ENCODE measurements around the gene ZRANB1. TPM values are rescaled to one million over a fixed set of nuclear protein-coding genes. Genes with fewer than 3 reads are reported as not detected.

The ZRANB1 gene
- total RNA-seq, 2 donors from 2014 or later = 26.0 to 26.9 TPM

DNA sequence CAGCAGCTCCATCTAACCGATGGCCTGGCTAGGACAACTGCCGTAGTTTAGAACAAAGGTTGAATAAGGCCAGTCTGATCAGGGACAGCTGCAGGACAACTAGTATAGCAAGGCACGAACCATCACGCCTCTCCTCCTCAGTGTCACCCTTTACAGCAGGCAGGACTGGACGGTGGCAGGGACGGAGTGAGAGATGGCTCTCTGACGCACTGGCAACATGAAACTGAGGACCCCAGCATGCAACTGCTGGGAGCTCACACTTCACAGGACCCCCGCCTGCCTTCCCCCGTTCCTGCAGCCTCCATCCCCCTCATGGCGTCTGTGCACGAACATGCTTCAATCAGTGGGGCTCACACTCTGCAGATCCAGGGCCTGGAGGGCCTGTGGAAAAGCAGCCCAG is 53.7 kb downstream of the ZRANB1 start:
- Histone ChIP-seq H3K27ac (ENCODE audit: low read depth, low read length) (peak overlapping the region; percentile 73), H3K4me3 (ENCODE audit: low read length) (no peak overlapping the region), H3K4me1 (ENCODE audit: control insufficient read depth, insufficient read depth, low read length) (no peaks in the 10 kb centered on the region), H3K36me3 (ENCODE audit: control insufficient read depth, insufficient read depth, low read length) (peaks cover 58% of the 10 kb centered on the region), H3K9ac (ENCODE audit: extremely low read depth, low read length, poor library complexity, severe bottlenecking) (no peak overlapping the region), H3K27me3 (ENCODE audit: control insufficient read depth, insufficient read depth, low read length, poor library complexity, severe bottlenecking) (no peaks in the 10 kb centered on the region), H3K9me3 (ENCODE audit: control insufficient read depth, low read length) (no peaks in the 10 kb centered on the region)
- Mint-ChIP-seq H3K4me3 (no peak overlapping the region), H3K27me3 (ENCODE audit: insufficient read depth) (no peaks in the 10 kb centered on the region), H3K27ac (no peak overlapping the region), H3K9me3 (no peaks in the 10 kb centered on the region), H3K4me1 (no peaks in the 10 kb centered on the region), H3K36me3 (ENCODE audit: low read depth) (peaks cover 81% of the 10 kb centered on the region)
- WGBS, 2 experiments (ENCODE audit: insufficient coverage in 1 of 2, insufficient read length in 1 of 2) = 90 to 95% methylated on average over 8 to 11 of the region's 11 CpGs
- DNase-seq = peak; percentile 41
- no peak for TF ChIP-seq CTCF (conservative IDR thresholded peaks at IDR 0.05)

DNA sequence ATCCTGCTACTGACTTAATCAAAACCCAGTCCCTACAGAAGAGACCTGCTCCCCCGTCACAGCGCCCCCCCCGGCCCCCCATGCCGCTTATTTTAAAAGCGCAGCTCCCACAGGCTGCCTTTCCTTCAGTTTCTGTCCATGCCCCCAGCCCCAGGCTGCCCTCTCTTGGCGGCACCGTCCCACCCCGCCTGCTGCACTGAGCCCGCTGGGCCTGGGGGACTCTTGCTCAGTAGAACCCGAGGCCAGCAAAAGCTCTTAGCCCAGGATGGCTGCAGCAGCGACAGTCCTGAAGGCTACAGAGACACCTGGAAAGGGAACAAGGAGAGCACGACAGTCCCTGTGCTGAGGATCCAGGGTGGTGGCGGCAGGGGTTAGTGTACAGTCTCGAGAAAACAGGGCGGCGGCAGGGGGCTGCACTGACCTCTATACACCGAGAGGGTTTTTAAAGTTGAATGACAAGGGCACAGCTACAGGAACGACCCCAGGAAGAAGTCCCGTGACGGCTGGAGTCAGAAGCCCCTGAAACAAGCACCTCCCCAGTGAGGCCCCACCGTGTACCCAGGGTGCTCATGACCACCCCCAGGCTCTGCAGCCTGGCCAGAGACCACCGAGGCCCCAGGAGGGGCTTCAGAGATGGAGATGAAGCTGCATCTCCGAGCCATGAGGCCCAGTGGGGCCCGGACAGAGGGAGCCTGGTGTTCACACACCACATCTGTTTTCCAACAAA is 54.4 kb downstream of the ZRANB1 start:
- DNase-seq = peak; percentile 50
- no peaks in the 10 kb centered on the region for H3K4me1 Mint-ChIP-seq
- 90 to 92% methylated on average over 17 to 24 of the region's 24 CpGs for WGBS, 2 experiments (ENCODE audit: insufficient coverage in 1 of 2, insufficient read length in 1 of 2)
- H3K4me3 ChIP-seq (ENCODE audit: low read length) = no peak overlapping the region
- H3K9ac ChIP-seq (ENCODE audit: extremely low read depth, low read length, poor library complexity, severe bottlenecking) = no peak overlapping the region
- H3K36me3 Mint-ChIP-seq (ENCODE audit: low read depth) = peaks cover 78% of the 10 kb centered on the region
- TF ChIP-seq CTCF (conservative IDR thresholded peaks at IDR 0.05) = no peak
- H3K27me3 ChIP-seq (ENCODE audit: control insufficient read depth, insufficient read depth, low read length, poor library complexity, severe bottlenecking) = no peaks in the 10 kb centered on the region
- H3K27me3 Mint-ChIP-seq (ENCODE audit: insufficient read depth) = no peaks in the 10 kb centered on the region
- no peak overlapping the region for H3K27ac ChIP-seq (ENCODE audit: low read depth, low read length)
- peak overlapping the region; percentile 17 for H3K27ac Mint-ChIP-seq
- no peaks in the 10 kb centered on the region for H3K4me1 ChIP-seq (ENCODE audit: control insufficient read depth, insufficient read depth, low read length)
- no peaks in the 10 kb centered on the region for H3K9me3 Mint-ChIP-seq
- no peak overlapping the region for H3K4me3 Mint-ChIP-seq
- H3K36me3 ChIP-seq (ENCODE audit: control insufficient read depth, insufficient read depth, low read length) = peaks cover 52% of the 10 kb centered on the region
- no peaks in the 10 kb centered on the region for H3K9me3 ChIP-seq (ENCODE audit: control insufficient read depth, low read length)

- H3K4me1 ChIP-seq (ENCODE audit: control insufficient read depth, insufficient read depth, low read length) = no peaks in the 10 kb centered on the region
- Mint-ChIP-seq H3K27me3 (ENCODE audit: insufficient read depth) (no peaks in the 10 kb centered on the region), H3K4me3 (no peak overlapping the region), H3K9me3 (no peaks in the 10 kb centered on the region), H3K27ac (peak overlapping the region; percentile 17), H3K4me1 (no peaks in the 10 kb centered on the region), H3K36me3 (ENCODE audit: low read depth) (peaks cover 72% of the 10 kb centered on the region)
- TF ChIP-seq CTCF (conservative IDR thresholded peaks at IDR 0.05) = no peak
- H3K27ac ChIP-seq (ENCODE audit: low read depth, low read length) = peak overlapping the region; percentile 24
- H3K9ac ChIP-seq (ENCODE audit: extremely low read depth, low read length, poor library complexity, severe bottlenecking) = no peak overlapping the region
- WGBS, 2 experiments (ENCODE audit: insufficient coverage in 1 of 2, insufficient read length in 1 of 2) = 90 to 97% methylated on average over 10 to 17 of the region's 17 CpGs
- H3K4me3 ChIP-seq (ENCODE audit: low read length) = no peak overlapping the region
- no peaks in the 10 kb centered on the region for H3K9me3 ChIP-seq (ENCODE audit: control insufficient read depth, low read length)
- no peaks in the 10 kb centered on the region for H3K27me3 ChIP-seq (ENCODE audit: control insufficient read depth, insufficient read depth, low read length, poor library complexity, severe bottlenecking)
- DNase-seq = peak; percentile 42
- peaks cover 48% of the 10 kb centered on the region for H3K36me3 ChIP-seq (ENCODE audit: control insufficient read depth, insufficient read depth, low read length)
These were observed 54.9 kb downstream of the ZRANB1 start for GRCh38 chr10:124996854-124997215.
